ENCODE data around the gene STYK1.

STYK1 gene, protein sequence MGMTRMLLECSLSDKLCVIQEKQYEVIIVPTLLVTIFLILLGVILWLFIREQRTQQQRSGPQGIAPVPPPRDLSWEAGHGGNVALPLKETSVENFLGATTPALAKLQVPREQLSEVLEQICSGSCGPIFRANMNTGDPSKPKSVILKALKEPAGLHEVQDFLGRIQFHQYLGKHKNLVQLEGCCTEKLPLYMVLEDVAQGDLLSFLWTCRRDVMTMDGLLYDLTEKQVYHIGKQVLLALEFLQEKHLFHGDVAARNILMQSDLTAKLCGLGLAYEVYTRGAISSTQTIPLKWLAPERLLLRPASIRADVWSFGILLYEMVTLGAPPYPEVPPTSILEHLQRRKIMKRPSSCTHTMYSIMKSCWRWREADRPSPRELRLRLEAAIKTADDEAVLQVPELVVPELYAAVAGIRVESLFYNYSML

DNA sequence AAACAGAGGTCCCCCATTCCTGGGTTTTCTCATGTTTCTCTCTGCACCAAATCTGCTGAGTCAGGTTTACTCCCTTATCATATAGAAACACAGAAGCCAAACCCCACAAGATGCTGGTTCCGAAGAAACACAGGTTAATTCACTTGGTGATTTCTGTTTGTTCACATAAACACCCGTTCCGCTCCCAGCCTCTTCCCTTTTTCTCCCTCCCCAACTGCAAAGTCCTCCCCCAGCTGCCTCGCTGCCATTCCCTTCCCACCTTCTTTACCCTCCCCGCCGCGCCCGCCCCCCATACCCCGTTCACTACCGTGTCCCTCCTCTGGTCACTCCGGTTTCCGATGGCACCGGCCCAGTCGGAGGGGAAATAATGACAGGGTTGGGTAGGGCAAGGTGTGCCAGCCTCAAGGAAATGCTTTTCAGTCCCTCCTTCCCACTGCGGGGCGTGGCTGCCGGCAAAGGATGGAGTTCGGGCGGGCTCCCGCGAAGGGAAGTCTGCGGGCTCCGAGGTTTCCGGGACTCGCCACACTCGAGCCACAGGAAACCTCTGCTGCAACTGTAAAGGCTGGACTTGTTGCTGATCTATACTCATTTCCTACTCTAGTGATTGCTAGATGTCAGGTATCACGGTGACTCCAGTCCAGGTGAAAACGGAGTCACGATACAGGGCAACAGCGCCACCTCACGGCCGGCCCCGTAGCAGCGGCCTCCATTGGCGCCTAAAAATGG lies at the start of gene STYK1:
TSS of gene STYK1 (minus strand) at position 394 of the 726 bp plus-strand sequence. CDS start 39,434 bp downstream, outside the sequence.
- peak; percentile 54 for DNase-seq (ENCODE audit: extremely low spot score, insufficient read length, low read depth)
- peak; percentile 80 for FAIRE-seq

DNA sequence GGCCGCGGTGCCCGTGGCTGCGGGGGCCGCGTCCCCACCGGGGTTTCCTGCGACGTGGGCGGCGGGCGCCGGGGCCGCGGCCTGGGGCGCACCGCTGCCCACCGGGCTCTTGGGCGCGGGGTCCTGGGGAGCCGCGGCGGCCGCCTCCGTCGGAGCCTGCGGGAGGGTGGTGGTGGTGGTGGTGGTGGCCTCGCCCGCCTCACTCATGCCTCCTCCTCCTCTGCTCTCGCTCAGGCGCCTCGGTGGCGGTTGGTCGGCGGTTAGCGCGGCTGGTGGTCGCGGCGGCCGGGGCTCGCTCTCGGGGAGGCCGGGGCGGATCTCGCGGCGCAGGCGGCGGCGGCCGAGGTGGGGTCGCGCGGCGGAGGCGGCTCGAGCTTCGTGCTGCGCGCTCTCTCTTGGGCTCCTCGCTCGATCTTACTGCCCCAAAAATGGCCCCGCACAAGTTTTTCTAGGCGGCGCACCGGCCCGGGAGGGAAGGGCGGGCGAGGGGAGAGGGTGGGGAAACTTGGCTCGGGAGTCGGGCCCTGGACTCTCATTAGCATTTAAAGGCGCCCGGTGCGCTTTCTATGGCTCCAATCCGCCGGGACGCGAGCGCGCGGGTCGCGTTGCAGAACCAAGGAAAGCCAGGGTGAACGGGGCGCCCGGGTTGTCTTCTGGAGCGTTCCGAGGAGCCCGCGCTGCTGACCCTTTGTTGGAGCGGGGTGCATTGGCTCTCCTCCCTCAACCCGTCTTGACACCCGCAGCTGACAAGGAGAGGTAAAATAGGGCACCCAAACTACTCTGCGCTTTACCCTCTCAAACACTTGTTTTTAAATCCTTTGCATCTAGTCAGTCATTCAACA lies 49.3 kb upstream of the STYK1 start, which contains the start of gene YBX3:
TSS of gene YBX3 (minus strand) at position 419 of the 842 bp plus-strand sequence. CDS start at position 207, 212 bp downstream.
- FAIRE-seq (peak; percentile 52), DNase-seq (ENCODE audit: extremely low spot score, insufficient read length, low read depth) (peak; percentile 56)

DNA sequence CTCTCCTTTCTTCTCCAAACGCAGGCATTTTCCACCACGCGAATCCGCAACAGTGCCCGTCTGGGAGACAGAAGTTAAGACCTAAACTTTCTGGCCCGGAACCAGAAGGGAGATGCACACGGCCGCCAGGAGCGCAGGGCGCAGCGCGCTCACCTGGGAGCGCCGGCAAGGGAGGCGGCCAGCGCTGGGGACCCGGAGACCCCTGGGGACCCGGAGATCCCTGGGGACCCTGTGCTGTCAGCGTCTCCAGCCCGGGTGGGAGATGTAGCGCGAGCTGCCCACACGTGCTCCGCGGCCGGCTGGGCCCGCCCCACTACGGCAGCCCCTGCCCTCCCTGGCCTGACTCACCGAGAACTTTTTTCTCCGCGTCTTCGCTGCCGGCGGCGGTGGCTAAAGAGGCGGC lies 48.7 kb upstream of the STYK1 start:
- no peak for DNase-seq (ENCODE audit: extremely low spot score, insufficient read length, low read depth)
- peak; percentile 26 for FAIRE-seq

DNA sequence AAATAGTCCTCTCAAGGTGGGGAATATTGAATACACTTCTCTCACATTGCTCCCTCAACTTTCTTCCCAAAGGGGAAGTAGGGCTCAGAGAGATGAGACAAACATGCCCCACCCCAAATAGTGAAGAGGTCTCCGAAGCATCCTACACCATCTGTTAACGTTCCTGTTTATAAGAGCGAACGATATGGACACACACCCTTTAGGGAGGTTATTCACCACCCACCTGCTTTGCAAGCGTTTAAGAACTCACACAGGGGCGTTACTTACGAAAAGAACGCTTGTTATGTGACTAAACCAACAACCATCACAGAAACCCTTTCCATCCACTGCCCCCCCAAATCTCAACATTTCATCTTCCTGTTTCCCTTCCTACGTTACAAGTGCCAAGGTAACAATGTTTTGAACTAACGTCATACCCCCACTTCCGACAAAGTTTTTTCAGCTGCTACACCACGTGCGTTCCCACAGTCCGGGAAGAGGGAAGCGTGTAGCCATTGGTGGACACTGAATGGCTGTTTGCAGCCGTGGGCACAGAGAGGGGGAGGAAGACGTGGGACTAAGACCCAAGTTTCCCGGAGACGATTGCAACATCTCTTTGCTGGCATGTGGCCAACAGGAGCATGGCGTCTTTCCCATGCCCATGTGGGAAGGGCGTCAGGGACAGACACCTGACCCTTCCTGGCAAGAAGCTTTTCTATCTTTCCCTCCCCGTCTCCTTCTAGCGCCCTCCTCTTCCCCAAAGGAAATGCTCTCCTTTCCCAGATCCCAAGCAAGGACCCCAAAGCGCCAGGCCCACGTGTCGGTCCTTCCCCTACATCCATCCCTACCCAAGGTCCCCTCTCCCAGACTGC lies 48.0 kb upstream of the STYK1 start:
- FAIRE-seq (peak; percentile 91), DNase-seq (ENCODE audit: extremely low spot score, insufficient read length, low read depth) (no peak)

DNA sequence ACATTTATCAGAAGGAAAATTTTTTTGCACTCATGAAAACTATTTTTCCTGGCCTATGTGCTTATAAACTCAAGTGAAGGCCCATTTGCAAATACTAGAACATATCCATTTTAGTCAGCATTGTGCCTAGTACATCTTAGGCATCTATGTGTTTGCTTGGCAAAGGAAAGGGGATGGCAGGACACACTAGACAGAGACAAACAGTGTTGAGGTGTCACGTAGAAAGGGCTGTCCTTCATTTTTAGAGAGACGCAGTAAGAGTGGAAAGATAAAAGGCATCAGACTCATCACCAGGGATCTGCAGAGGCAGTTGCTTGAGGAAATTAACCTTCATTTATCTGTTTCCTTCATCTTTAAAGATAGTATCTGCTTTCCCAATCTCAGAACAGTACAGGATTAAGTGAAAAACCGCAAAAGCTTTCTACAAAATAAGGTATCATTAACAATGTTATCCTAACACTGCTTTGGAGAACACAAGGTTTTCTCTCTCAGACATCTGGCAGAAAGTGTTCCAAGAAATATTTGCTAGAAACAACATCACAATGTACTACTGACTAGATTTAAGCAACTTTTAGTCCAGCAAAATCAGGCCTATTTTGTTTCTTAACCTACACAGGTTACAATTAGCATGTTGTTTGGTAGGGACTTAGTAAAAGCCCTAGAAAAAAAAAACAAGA lies 47.3 kb upstream of the STYK1 start:
- no peak for DNase-seq (ENCODE audit: extremely low spot score, insufficient read length, low read depth)
- FAIRE-seq, result no peak

DNA sequence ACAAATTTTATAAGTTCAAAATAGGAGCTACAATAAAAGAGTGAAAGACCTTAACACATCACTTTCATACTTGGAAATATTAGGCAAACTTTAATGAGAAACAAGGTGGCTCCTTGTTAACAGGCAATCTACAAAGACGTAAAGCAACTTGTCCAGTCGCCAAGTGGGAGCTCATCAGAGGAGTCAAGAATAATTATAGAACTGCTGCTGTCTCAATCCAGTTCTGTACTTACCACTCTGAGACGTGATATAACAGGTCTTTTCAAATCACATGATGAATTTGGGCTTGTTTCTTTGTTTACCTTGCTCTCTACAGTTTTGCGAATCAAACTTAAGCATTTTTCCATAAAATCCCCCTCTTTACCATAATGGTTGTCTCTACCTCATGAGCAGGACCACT lies 45.6 kb upstream of the STYK1 start:
- no peak for DNase-seq (ENCODE audit: extremely low spot score, insufficient read length, low read depth)
- FAIRE-seq, result no peak

DNA sequence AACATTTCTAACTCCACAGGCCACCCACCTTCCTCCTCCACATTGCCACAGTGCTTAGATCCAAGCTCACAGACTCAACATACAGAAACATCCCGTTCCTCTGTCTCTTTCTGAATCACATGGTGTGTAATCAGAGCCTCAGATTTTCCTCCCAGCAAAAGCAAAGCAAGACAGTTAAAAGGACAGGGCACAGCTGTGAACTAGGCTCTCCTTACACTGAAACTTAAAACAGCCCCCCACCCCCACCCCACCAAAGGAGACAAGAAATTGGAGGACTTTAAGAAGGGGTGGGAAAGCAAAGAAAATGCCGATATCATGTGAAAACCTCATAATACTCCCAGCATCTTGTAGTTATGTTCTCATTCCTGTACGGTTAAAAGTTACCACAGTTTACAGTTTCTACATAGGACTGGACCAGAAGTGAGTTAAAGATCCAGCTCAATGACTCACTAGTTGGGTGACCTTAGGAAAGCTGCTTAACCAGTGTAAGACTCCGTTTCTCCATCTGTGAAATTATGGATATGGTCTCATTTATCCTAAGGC lies 44.5 kb upstream of the STYK1 start:
- DNase-seq (ENCODE audit: extremely low spot score, insufficient read length, low read depth) (no peak), FAIRE-seq (no peak)

DNA sequence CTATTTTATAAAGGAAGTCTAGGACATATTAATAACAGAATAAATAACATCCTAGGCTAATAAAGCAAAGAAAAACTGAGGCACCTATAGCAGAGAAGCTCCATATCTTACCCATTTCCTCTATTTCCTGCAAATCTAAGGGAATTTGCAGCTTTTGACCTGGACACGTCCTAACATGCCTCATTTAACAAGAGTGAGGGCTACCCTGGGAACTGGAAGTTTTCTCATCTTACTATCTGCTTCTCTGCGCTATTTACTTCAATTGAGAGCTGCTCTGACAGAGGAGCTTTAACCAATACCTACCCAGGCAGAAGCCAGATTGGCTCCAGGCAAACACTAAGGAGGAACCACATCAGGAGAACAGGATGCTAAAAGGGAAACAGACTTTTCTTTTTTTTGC lies 43.6 kb upstream of the STYK1 start:
- FAIRE-seq (no peak), DNase-seq (ENCODE audit: extremely low spot score, insufficient read length, low read depth) (no peak)

DNA sequence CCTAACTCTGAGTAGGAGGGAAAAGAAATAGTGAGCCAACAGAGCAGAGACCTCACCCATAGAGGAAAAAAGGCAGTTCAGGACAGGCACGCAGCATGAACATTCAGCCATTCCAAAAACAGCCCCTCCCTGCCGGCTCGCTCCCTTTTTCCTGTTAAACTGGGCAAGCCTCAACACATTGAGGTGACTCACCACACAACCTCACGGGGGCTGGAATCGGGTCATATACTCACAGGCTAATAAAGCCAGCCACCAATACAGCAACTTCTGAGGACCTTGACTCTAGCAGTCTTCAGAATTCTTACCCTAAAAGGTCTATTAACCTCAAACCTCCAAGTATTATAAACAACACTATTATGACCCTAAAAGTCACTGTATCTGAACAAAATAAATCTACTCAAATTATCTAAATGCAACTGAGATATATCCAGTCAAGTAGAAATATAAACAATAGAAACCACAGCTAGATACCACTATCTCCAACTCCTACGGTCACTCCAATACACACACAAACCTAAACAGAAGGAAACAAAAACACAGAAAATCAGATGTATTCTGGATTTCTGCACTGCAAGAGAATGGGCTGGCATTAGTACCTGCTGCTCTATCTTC lies 43.0 kb upstream of the STYK1 start:
- DNase-seq (ENCODE audit: extremely low spot score, insufficient read length, low read depth) (no peak), FAIRE-seq (no peak)

DNA sequence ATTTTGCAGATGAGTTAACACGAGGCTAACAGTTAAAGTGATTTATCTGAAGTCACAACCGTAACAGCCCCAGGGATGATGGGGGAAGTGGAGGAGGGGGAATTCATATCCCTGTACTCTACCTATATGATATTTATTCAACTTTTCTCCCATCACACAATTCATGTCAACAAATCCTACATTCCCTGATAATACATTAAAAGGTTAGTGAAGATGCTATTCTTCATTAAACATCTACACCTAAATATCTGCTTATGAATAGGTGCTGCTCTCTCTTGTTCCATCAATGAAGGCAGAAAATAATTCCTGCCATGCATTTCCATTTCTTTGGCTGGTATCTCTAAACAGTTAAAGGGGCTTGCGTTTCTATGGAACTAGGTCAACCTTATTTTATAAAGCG lies 42.4 kb upstream of the STYK1 start:
- DNase-seq (ENCODE audit: extremely low spot score, insufficient read length, low read depth), result no peak
- no peak for FAIRE-seq

DNA sequence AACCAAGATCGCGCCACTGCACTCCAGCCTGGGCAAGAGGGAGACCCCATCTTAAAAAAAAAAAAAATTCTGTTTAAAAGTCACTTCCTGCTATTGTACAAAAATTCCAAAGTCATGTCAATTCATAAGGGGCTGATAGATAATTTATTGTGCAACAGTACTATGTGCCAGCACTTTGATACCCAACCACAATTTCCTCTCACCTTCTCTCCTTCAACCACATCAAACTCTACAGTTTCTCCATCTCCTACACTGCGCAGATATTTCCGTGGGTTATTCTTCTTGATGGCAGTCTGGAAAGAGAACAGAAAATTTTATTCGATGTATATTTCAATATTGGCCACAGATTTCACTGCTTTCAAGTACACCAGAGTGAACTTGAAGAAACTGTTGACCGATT lies 41.6 kb upstream of the STYK1 start:
- FAIRE-seq, result no peak
- no peak for DNase-seq (ENCODE audit: extremely low spot score, insufficient read length, low read depth)

DNA sequence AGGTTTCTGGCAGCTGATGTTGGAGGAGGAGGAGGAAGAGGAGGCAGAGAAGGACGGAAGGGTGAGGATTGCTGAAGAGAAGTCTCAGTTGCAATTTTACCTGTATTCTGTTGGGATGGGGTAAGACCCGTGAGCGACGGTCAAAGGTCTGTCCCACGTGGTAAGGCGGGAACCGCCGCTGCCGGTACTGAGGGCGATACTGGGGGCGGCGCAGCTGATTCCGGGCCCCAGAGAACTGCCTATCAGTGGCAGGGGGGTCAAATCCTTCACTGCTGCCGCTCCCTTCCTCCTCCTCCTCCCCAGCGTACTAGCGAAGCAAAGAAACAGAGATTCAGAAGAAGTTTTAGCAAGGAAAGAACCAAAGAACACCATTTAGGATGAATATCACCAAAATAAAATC lies 36.0 kb upstream of the STYK1 start:
- no peak for FAIRE-seq
- DNase-seq (ENCODE audit: extremely low spot score, insufficient read length, low read depth), result no peak

DNA sequence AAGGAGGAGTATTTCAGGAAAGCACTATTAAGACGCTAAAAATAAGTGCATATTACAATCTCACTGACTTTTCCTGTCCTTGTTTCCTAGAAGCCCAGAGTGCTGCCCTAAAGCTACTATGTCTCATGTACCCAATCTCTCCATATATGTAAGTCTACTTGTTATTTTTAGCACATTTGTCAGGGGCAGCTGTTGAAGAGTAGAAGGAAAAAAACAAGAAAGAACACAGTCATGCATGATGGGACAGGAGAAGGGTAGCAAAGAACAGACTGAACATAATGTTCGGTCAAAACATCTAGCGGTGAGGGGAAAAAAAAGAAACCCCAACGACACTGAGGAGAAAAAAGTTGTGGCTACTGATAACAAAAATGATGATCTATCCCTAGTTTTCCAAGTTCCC lies 35.0 kb upstream of the STYK1 start:
- DNase-seq (ENCODE audit: extremely low spot score, insufficient read length, low read depth), result no peak
- peak; percentile 18 for FAIRE-seq

DNA sequence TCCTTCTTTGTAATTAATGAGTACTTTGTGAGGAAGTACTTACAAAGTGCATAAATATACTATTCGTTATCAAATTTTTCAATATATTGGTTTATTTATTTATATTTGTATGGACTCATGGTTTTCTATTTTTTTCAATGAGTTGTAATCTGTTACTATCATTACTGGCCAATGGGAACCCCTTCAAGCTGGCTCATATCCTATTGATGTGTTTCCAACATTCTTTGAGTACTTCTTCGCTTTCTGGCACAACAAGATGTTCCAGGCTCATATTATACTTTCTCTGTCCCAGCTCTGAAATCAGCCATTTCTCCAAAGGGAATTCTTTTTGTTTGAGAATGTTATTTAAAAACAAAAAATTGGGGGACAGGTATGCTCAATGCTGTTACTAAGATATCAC lies 31.8 kb upstream of the STYK1 start:
- FAIRE-seq (no peak), DNase-seq (ENCODE audit: extremely low spot score, insufficient read length, low read depth) (no peak)

DNA sequence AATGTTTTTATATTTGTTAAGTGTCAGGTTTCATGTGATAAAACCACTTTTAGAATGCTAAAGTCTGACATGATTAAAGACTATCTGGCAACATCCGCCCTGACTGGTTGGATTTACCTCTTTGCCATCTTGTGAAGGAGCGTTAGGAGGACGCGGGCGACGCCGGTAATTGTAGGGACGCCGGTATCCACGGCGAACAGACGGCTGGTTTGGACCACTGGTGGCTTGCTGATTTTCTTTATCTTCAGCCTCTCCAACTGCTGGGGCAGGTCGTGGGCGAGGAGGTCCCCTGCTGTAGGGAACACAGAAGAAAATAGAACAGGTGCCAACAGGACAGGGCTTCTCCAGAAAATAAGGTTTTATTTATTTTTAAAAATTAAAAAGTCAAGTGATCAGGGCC lies 28.0 kb upstream of the STYK1 start:
- DNase-seq (ENCODE audit: extremely low spot score, insufficient read length, low read depth) (no peak), FAIRE-seq (no peak)

DNA sequence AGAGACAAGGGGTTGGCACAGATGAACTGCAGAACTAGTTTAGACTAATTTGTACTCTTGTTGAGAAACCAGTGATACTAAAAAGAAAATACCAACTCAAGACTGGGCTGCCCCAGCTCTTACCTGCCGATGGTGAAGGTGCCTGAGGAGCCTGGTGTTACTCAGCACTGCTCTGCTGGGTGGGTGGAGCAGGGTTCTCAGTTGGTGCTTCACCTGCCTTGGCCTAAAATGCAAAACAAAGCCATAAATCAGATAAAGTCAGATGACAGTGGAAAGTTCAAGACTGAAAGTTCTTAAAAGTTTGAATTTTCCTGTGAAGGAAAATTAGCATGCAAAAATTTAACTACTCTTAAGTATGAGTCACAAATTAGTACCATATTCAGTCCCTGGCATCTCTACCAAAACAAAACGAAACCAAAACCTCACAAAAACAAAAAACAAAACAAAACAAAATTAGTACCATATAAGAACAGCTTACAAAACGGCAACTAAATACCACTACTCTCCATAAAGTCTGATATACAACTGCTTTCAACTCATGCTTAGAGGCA lies 27.4 kb upstream of the STYK1 start:
- FAIRE-seq (peak; percentile 75), DNase-seq (ENCODE audit: extremely low spot score, insufficient read length, low read depth) (no peak)

DNA sequence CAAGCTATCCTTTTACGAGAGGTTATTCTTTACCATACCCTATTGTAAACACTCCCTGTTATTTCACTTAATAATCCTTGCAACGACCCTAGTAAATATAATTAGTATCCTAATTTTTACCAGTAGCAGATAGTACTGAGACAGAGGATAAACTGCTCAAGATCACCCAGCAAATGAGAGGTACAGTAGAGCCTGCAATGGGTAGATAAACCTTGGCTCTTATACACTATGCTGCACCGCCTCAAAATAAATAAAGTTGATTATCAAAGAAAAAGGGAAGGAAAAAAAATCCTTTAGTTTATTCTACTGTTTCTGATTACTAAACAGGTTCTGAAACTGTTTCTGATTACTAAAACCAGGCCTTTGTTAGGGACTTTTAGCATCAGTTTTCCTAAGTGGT lies 26.7 kb upstream of the STYK1 start:
- no peak for FAIRE-seq

DNA sequence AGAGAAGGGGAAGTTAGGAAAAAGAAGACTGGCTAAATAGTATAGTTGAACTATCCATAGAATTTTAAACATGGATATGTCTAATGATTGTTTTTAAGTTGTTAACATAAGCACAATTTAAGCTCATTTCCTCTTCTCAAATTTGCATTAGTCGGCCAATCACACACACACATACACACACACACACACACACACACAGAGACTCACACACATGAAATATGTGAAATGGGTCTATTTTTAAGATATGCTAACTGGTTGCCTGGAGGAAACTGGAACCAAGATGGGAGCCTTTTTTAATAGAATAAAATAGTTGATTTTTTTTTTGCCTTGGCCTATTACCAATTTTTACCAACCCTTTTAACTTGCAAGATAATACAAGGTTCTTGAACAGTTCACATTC lies 24.0 kb upstream of the STYK1 start:
- no peak for FAIRE-seq

More for the DNA sequence above, 26.7 kb upstream of the STYK1 start:
- no peak for DNase-seq (ENCODE audit: extremely low spot score, insufficient read length, low read depth)

More for the DNA sequence above, 24.0 kb upstream of the STYK1 start:
- no peak for DNase-seq (ENCODE audit: extremely low spot score, insufficient read length, low read depth)

Data from GM18507 (cell line).